ENCODE data around the gene ZMIZ1.

ZMIZ1 gene

DNA sequence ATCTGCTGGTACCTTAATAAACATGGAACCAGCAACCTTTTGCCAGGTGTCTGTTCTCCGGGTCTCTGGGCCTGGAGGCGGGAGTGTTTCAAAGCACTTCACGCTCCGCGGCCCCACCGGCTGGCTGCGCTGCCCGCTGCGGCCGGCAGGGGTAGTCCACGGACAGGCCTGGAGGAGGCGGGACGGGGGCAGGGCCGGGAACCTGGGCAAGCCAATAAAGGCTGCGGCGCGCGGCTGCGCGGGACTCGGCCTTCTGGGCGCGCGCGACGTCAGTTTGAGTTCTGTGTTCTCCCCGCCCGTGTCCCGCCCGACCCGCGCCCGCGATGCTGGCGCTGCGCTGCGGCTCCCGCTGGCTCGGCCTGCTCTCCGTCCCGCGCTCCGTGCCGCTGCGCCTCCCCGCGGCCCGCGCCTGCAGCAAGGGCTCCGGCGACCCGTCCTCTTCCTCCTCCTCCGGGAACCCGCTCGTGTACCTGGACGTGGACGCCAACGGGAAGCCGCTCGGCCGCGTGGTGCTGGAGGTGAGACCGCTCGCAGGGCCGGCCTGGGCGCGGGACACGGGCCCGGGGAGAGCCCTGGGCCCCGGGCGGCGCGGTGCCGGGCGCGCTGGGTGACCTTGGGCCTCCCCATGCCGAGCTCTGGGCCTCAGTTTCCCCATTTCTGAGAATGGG lies 278.6 kb downstream of the ZMIZ1 start, which contains the start of gene PPIF:
TSS of gene PPIF (plus strand) at position 244 of the 668 bp plus-strand sequence. CDS start at position 324, 80 bp downstream.
- in situ Hi-C loops (cut with MboI; ENCODE audit: low sequenced_read_pairs), result no loop called here

DNA sequence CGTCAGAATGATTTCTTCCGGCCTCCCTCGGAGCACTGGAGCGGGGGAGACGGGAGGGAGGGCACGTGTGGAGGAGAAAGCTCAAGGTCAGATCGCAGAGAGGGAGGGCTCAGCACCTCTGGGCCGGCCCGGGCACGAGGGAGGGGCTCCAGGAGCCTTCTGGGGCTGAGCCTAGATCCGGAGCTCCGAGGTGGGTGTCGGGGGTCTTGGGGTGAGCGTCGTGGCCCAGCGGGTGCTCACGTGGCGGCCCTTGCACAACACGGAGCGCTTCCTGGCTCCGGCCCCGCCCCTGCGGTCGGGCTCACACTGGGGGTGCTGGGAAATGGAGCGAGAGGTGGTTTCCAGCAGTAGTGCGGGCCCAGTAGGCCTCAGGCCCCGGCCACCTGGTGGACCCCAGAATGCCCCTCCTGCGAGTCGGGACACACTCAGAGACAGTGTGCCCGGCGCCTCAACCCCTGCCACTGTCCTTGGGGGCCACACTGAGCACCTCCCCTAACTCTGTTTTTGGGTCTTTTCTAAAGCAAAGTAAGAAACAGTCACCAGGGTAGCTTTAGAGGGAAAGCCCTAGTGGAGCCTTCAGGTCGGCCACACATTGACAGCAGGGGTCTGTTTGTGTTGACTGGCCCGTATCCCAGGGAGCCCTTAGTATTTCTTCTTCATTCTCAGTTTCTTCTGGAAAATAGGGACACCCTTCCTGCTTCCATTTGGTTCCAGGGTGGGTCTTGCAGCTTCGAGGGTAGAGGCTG lies 279.3 kb downstream of the ZMIZ1 start:
- in situ Hi-C loops (cut with MboI; ENCODE audit: low sequenced_read_pairs), result no loop called here

DNA sequence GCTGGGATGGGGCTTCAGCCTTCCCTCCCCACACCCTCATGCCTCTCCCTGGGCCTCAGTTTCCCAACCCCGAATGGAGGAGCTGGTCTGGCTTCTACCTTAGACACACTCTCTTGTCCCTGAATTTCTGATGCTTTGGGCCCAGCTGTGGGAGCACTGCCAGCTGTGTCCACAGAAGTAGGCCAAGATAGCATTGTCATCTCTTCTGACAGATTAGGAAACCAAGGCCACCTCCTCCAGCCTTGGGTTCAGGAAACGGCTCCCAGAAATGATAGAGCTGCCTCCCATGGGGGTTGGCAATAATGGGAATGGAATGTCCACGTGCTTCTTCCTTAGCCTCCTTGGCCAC lies 279.8 kb downstream of the ZMIZ1 start:
- in situ Hi-C loops (cut with MboI; ENCODE audit: low sequenced_read_pairs), result no loop called here

- in situ Hi-C loops (cut with MboI; ENCODE audit: low sequenced_read_pairs), result no loop called here
These were observed 280.3 kb downstream of the ZMIZ1 start for GRCh38 chr10:79349072-79349491.

DNA sequence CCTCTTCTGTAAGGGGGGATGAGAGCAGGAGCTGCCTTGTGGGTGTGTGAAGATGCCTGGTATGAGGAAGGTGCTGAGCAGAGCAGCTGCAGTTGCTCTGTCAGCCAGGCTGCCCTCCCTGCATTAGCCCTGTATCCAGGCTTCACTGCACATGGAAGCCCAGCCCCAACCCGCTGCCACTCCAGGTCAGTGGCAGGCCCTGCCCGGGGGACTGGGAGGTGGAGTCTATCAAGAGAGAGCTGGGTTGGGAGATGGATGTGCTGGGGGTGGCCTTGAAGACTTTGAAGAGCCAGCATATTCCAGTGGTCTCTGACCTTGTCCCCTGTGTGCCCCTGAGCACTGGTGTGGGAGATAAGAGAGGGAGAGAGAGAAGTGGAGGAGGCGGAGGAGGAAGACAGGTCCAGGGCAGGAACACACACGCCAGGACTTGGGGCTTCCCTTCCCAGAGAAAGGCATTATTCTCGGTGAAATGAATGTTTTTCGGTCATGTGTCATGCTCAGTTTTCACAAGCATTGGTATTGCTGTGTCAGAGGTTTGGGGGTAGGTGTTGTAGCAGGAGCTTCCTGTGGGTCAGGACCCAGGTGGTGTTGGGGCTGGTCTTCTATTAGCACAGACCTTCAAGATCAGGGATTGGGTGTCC lies 281.1 kb downstream of the ZMIZ1 start:
- in situ Hi-C loops (cut with MboI; ENCODE audit: low sequenced_read_pairs), result no loop called here

DNA sequence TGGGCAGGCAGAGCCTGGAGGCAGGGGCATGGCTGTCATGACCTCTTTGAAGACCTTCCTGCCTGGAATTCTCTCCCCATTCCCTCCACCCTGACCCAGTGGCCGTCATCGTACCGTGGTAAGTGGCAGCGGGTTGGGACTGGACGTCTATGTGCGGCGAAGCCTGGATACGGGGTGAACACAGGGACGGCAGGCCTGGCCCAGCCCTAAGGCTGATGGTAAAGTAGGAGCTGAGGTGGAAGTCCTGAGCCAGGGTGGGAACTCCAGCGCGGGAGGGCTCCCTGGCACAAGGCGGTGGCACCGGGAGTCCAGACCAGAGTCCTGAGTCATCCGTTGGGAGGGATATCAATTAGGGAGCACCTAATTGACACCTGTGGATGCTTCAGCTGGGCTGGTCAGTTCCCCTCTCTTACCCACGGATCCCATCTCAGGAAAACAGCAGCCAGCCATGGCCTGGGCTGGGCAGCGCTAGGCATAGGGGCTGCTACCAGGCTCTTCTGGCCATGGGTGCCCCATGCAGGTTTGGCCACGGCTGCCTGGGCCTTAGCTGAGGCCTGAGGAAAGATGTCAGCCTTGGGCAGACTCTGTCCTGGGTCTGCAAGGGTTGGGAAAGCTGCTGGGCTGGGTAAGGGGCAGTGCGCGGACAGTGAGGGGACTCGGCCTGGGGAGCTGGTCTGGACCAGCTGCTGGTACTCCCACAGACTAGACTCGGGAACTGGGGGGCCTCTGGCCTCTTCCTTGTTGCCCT lies 281.8 kb downstream of the ZMIZ1 start:
- in situ Hi-C loops (cut with MboI; ENCODE audit: low sequenced_read_pairs), result no loop called here

- in situ Hi-C loops (cut with MboI; ENCODE audit: low sequenced_read_pairs), result no loop called here
These were observed 282.6 kb downstream of the ZMIZ1 start for GRCh38 chr10:79351332-79351731.

DNA sequence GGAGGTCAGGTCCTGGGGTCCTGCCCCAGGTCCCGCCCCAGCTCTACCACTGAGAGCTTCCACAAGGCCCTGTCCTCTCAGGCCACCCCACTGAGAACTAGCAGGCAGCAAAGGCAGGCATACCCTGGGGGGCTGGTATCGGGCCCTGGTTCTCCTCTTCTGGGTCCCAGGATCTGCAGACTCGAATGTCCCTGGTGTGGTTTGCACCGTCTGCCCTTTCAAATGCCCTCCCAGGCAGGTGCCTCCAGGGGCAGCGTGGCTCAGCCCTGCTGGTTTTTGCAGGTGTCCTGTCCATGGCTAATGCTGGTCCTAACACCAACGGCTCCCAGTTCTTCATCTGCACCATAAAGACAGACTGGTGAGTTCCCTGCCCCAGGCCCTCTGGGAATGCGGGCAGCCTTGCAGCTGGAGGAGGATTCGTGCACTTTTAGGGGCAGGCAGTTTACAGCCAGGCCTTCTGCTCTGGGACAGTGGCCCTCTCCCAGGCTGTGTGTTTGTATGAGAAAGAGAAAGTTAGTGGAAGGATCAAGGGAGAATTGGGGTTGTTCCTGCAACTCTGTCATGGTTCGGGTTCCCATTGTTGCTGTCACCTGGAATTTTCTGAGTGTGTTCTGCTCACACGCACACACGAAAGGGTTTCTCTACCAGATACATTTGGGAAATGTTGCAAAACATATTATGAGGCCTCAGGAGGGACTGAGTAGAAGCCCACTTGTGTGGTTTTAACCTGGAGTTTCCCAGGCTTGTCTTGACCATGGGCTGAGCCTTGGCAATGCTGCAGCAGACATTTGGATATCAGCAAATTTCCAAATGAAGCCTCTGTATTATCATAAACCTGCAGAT lies 283.5 kb downstream of the ZMIZ1 start:
- in situ Hi-C loops (cut with MboI; ENCODE audit: low sequenced_read_pairs), result no loop called here

GRCh38 chr10:79353000-79353406 lies 284.2 kb downstream of the ZMIZ1 start:
- in situ Hi-C loops (cut with MboI; ENCODE audit: low sequenced_read_pairs), result no loop called here

GRCh38 chr10:79353726-79354125 lies 285.0 kb downstream of the ZMIZ1 start:
- in situ Hi-C loops (cut with MboI; ENCODE audit: low sequenced_read_pairs), result no loop called here

DNA sequence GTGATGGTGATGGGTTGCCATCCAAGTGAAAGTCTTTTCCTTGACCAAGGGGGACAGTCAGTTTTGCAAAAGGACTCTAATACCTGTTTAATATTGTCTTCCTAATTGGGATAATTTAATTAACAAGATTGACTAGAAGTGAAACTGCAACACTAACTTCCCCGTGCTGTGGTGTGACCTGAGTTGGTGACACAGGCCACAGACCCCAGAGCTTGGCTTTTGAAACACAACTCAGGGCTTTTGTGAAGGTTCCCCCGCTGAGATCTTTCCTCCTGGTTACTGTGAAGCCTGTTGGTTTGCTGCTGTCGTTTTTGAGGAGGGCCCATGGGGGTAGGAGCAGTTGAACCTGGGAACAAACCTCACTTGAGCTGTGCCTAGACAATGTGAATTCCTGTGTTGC lies 285.4 kb downstream of the ZMIZ1 start:
- in situ Hi-C loops (cut with MboI; ENCODE audit: low sequenced_read_pairs), result no loop called here

- in situ Hi-C loops (cut with MboI; ENCODE audit: low sequenced_read_pairs), result no loop called here
These were observed 285.8 kb downstream of the ZMIZ1 start for GRCh38 chr10:79354615-79355014.

DNA sequence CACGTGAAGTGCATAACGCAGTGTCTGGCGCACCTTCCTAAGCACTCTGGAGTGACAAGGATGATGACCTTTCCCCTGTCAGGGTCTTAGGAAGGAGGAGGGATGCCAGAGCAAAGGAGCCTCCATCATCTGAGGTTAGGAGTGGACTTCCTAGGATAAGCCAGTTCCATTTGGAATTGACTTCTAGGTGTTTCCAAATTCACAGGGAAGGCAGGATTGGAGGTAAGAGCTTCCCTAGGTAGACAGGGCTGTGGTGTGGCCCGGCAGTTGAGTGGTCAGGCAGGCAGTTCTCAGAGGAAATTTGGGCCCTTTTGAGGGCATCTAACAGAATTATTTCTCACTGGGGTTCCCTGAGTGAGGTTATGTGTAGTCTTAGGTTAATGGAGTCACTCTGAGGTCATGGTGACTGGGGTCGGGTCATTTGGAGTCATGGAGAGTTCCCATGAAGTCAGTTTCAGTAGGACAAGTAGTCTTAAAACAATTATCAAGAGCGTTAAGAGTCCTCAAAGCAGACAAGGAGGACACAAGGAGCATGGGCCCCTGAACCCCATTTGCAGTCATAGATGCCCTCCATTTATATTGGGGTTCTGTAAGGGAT lies 286.8 kb downstream of the ZMIZ1 start:
- in situ Hi-C loops (cut with MboI; ENCODE audit: low sequenced_read_pairs), result no loop called here

- in situ Hi-C loops (cut with MboI; ENCODE audit: low sequenced_read_pairs), result no loop called here
These were observed 287.3 kb downstream of the ZMIZ1 start for GRCh38 chr10:79356104-79356503.

DNA sequence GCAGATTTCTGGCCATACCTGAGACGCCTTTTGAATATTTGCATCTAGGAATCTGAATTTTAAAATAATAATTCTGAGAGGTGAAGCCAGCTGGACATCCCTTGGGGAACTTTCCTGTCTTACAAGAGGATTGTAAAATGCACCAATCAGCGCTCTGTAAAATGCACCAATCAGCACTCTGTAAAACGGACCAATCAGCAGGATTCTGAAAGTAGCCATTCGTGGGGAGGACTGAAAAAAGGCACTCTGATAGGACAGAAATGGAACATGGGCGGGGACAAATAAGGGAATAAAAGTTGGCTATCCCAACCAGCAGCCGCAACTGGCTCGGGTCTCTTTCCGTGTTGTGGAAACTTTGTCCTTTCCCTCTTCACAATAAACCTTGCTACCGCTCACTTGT lies 288.4 kb downstream of the ZMIZ1 start:
- in situ Hi-C loops (cut with MboI; ENCODE audit: low sequenced_read_pairs), result no loop called here

DNA sequence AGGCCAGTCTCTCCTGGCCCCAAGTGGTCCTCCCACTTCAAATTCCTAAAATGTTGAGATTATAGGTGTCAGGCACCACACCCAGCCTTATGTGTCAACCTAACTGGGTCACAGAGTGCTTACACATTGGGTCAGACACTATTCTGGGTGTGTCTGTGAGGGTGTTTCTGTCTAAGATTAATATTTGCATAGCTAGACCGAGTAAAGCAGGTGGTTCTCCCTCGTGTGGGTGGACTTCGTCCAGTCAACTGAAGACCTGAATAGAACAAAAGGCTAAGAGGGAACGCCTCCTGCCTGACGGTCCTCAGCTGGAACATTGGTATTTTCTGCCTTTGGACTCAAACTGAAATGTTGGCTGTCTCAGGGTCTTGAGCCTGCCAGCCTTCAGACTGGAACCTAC lies 290.0 kb downstream of the ZMIZ1 start:
- in situ Hi-C loops (cut with MboI; ENCODE audit: low sequenced_read_pairs), result no loop called here

- in situ Hi-C loops (cut with MboI; ENCODE audit: low sequenced_read_pairs), result no loop called here
These were observed 291.2 kb downstream of the ZMIZ1 start for GRCh38 chr10:79359816-79360498.

DNA sequence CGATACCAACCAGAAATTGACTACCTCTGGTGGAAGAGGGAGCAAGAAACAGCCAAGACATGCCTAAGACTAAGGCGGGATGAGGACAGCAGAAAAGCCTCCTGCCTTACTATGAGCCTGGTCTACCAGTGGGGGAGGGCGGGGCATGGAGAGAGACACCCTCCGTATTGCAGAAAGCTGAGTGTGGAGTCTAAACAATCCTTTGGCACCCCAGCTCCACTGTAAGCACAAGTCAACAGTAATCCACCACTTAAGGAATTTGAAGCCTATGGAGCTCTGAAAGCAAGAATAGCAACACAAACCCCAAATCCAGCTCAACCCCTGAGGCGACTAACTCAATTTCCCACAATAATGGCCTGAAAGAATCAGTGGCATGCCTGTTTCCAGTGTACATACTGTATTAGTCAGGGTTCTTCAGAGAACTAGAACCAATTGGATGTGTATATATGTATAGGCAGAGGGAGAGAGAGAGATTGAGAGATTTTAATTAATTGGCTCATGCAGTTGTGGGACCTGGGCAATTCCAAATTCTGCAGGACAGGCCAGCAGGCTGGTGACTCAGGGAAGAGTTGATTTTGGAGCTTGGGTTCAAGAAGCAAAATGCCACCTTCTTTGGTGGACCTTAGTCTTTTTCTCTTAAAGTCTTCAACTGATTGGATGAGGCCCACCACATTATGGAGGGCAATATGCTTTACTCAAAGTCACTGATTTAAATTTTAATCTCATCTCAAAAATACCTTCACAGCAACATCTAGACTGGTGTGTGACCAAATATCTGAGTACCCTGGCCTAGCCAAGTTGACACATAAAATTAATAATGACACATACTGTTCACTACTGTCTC lies 292.0 kb downstream of the ZMIZ1 start:
- in situ Hi-C loops (cut with MboI; ENCODE audit: low sequenced_read_pairs), result no loop called here

Data from hTERT RPE-1 (cell line).